Epidermal melanocyte (primary cell): ENCODE measurements around the gene HS1BP3.

Source experiments
- DNase-seq: peaks from one replicate; pipeline ENCODE4 v3.0.0; 2011; ENCODE audit warnings: low spot score; ENCODE audit not compliant: insufficient read length

HS1BP3 gene

DNA sequence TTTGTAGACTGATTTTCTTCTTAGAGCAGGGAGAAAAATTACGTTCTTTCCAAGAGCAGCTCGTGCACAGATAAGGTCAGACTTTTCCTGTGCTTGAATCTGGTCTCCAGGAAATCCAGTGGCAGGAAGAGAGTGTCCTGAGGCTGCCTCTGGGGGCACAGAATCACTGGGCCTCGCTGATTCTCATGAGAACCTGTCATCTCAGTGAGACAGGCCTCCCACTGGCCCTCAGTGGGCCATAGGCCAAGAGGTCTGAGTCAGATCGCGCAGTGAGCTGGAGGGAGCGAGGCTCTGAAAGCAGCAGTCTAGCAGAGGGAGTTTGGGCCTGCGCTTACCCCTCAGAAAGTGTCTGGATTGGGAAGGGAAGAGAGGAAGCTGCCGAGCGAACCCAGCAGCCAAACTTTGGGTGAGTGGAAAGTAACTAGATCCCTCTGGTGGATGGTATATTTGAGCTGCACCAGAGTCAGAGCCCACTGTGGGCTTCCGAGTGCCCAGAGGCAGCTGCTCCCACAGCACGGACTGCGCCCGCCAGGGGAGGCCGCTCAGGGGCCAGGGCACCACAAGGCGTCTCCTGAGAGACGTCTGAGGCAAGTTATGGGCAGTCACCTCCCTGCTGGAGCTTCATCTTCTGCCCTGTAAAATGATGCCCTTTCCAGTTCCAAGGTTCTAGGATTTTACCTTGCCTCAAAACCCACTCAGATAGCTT is 24.2 kb upstream of the HS1BP3 start:
- DNase-seq: no peak

DNA sequence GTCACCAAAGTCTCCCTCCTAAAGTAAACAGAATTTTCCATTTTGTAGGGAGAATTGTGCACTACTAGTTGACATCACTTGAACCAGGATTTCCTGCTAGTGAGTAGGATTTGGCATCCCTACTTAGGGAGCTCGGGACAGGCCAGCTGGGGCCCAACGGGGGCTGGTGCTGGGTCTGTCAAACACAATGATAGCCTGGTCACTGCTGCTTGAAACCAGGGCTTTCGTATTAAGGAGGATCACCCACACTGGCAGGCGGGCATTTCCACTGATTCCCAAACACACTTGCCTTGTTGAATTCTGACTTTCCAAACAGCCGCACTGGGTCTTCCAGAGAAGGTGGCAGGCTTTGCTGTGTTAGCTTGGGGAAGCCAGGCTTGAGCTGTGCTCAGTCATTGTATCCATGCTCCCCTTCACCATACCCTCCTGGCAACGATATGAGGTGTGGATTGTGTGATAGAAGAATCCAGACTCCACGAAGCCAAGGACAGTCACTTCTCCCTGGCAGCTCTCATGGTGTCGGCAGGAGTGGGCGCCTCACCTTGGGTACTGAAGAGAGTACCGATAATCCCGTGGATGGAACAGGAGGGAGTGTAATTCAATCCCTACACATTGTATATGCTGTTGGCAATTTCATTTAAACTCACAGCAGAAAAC is 23.5 kb upstream of the HS1BP3 start:
- no peak for DNase-seq

GRCh38 chr2:20673686-20674308 is 22.9 kb upstream of the HS1BP3 start:
- DNase-seq: no peak

GRCh38 chr2:20672201-20672951 is 21.5 kb upstream of the HS1BP3 start:
- DNase-seq: no peak

DNA sequence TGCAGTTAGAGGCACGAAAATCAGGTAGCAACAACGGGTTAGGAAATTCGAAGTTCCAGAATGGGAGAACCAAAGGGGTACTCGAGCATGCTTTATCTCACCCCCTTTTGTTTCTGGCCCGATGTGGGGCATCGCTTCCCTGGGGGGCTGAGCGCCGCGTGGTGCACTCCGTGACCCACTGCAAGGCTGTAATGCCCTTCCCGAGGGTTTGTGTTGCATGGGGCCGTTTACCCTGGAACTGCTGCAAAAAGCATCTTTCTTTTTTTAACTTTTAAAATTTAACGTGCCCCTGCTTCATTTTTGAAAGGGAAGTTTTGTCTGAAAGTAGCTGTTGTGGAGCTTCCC is 20.8 kb upstream of the HS1BP3 start:
- DNase-seq: no peak

GRCh38 chr2:20671036-20671735 is 20.3 kb upstream of the HS1BP3 start:
- DNase-seq: no peak

- DNase-seq: no peak
Observed at GRCh38 chr2:20670315-20671035, 19.6 kb upstream of the HS1BP3 start.

GRCh38 chr2:20669562-20670314 is 18.8 kb upstream of the HS1BP3 start:
- no peak for DNase-seq

GRCh38 chr2:20668871-20669475 is 18.1 kb upstream of the HS1BP3 start:
- DNase-seq: no peak

GRCh38 chr2:20668451-20668850 is 17.6 kb upstream of the HS1BP3 start:
- DNase-seq: no peak

DNA sequence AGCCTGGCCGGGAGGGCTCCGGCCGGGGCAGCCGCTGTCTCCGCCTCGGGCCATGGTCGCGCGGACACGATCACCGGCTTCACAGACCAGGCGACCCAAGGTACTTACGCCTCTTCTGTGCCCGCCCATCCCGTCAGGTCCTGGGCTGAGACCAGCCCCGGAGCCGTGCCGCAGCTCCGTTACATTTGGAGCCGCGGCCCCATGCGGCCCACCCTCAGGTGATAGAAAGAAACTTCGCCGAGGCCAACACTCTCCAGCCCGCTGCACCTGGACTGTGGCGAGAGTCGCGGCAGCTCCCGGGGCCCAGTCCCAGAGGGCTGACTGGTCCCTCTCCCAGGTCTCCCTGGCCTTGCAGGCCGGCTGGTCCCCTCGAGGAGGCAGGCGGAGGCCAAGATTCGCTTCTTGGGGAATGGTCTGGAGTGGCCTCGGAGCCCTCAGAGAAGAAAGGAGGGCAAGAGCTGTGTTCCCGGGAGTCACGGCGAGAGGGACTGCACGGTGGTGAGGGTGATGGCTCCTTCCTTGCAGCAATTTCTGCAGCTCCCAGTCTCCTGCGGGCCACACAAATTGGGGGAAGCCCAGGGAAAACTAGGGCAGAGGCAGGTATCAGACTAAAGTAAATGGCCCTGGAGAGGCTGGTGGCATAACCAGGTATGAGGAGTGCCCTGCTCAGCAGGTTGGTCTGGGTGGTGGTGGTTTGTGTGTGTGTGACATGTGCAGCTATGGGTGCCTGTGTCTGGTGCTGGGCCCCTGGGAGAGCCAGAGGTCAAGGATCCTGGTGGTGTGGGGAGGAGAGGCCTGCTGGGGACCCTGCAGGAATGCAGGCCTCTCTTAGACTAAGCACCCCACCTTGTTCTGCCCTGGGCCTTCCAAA is 16.9 kb upstream of the HS1BP3 start:
- no peak for DNase-seq

GRCh38 chr2:20667151-20667530 is 16.2 kb upstream of the HS1BP3 start:
- no peak for DNase-seq

DNA sequence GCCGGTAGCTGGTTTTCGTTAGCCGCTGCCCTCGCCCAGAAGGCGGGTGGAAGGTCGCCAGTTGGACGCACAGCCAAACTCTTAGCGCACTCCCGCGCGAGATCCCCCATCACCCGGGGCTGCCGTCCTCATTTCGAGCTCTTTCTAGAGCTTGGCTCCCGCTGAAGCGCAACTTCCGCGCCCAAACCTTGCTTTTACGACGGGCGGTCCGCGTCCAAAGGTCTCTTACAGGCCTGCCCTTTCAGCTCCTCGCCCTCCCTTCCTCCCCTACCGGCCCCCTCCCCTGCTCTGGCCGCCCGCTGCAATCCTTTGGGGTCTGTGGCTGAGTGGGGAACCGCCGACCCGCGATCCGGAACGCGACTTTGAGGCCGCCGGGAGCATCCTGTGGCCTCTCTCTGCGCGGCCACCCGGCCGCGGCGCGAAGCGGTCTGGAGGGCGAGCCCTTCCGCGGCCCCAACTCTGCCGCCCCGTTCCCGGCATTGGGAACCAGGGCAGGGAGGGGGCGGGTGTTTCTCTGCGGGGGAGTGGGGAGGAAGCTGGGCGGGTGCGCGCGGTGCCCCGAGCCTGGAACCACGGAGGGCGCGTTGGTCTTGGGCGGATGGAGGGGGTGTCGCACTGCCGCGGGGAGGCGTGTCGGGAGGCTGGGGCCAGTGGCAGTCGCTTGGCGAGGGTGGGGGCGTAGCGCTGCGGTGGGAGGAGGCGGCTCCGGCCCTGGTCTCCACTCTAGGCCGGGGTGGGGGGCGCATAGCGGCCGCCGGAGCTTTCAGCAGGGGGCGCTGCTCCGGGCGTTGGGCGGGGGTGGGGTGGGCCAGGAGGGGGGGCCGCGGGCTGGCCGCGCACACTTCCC is 15.6 kb upstream of the HS1BP3 start, which contains the start of gene GDF7:
TSS of gene GDF7 (plus strand) at position 841 of the 847 bp plus-strand sequence. CDS start 96 bp downstream, outside the sequence.
- no peak for DNase-seq

- no peak for DNase-seq
Observed at GRCh38 chr2:20666005-20666303, 15.1 kb upstream of the HS1BP3 start.

GRCh38 chr2:20665243-20666004 is 14.5 kb upstream of the HS1BP3 start:
- DNase-seq: no peak

GRCh38 chr2:20664431-20665242 is 13.7 kb upstream of the HS1BP3 start:
- no peak for DNase-seq
